OCI-LY7 (cell line): ENCODE measurements around the gene FBF1.
"Not testable (repeated sequence)": the region's sequence is repeated elsewhere in the genome, so short reads cannot be mapped to it uniquely, and the experiment has no call there.

ENCODE experiments used
- CTCF ChIP-seq: fragments of 200-600 bp; sonication (generic); conservative IDR thresholded peaks from 2 replicates; pipeline ENCODE4 v1.5.1; 2014; ENCODE audit warnings: mild to moderate bottlenecking, antibody characterized with exemption, low read length, moderate library complexity, mixed read lengths
- EZH2phosphoT487 ChIP-seq: fragments of 200-600 bp; sonication (generic); IDR thresholded peaks from 2 replicates; pipeline ENCODE4 v1.6.1; 2018; ENCODE audit warnings: low read depth, borderline replicate concordance, mild to moderate bottlenecking, mixed run types, antibody characterized with exemption, low read length, moderate library complexity, mixed read lengths

GRCh38 chr17:75969044-75969443, 28.2 kb upstream of the FBF1 start:
- not testable (repeated sequence) for TF ChIP-seq EZH2phosphoT487, CTCF
